WTC11 (cell line): Measurements from ENCODE around the gene ZCCHC14.

Experiments used
- FOXP1 ChIP-seq: sonication (generic); formaldehyde crosslinking; IDR thresholded peaks from 2 replicates; pipeline ENCODE4 v1.8.0; 2022; ENCODE audit warnings: missing genetic modification reagents, mild to moderate bottlenecking, moderate library complexity, borderline replicate concordance
- NR1H2 ChIP-seq: sonication (generic); formaldehyde crosslinking; IDR thresholded peaks from 2 replicates; pipeline ENCODE4 v1.9.0; 2021; ENCODE audit warnings: mild to moderate bottlenecking, moderate library complexity, missing genetic modification reagents
- NR2C2 ChIP-seq: sonication (generic); formaldehyde crosslinking; IDR thresholded peaks from 2 replicates; pipeline ENCODE4 v1.8.0; 2022; ENCODE audit warnings: mild to moderate bottlenecking, missing genetic modification reagents
- NR3C1 ChIP-seq: sonication (generic); formaldehyde crosslinking; conservative IDR thresholded peaks from 2 replicates; pipeline ENCODE4 v1.8.1; 2023; ENCODE audit warnings: low read depth, mild to moderate bottlenecking, missing genetic modification reagents
- TF ChIP-seq, protein P1 (sequence below): fragments of 200-600 bp; IDR thresholded peaks from 2 replicates; pipeline ENCODE4 v1.8.0; 2022; ENCODE audit warnings: antibody characterized with exemption

DNA sequence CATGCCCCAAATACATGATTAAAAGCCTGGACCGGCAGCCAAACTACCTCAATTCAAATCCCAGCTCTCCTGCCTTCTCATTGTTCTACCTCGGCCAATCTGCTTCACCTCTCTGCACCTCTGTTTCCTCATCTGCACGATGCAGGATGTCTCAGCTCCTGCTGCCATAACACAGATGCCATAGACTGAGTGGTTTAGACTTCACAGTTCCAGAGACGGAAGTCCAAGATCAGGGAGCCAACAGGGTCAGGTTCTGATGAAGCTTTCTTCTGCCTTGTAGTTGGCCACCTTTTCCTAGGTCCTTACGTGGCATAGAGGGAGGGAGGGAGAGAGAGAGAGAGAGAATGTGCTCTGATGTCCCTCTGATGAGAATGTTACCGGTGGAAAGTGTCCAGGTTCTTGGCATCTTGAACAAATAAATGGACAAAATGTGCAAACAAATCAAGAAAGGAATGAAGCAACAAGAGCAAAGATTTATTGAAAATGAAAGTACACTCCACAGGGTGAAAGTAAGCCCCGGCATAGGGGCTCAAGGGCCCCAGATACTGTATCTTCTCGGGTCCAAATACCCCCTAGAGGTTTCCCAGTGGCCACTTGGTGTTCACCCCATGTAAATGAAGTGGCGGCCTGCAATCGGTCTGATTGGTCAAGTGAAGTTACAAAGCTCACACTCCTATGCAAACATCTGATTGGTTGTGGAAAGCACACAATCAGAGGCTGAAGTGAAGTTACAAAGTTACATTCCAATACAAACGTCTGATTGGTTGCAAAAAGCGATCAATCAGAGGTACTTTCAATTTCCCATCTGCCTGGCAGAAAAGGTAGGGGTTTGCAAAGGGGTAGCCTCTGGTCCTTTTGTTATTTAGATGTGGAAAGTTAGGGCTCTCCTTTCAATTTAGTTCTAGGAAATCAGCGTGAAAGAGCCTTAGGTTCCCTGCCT lies 43.3 kb upstream of the ZCCHC14 start:
- TF ChIP-seq NR1H2 (CRISPR knock-in tag) (no peak), FOXP1 (CRISPR knock-in tag) (no peak), NR3C1 (CRISPR knock-in tag) (no peak), NR2C2 (CRISPR knock-in tag) (no peak)
- TF ChIP-seq, protein P1, sequence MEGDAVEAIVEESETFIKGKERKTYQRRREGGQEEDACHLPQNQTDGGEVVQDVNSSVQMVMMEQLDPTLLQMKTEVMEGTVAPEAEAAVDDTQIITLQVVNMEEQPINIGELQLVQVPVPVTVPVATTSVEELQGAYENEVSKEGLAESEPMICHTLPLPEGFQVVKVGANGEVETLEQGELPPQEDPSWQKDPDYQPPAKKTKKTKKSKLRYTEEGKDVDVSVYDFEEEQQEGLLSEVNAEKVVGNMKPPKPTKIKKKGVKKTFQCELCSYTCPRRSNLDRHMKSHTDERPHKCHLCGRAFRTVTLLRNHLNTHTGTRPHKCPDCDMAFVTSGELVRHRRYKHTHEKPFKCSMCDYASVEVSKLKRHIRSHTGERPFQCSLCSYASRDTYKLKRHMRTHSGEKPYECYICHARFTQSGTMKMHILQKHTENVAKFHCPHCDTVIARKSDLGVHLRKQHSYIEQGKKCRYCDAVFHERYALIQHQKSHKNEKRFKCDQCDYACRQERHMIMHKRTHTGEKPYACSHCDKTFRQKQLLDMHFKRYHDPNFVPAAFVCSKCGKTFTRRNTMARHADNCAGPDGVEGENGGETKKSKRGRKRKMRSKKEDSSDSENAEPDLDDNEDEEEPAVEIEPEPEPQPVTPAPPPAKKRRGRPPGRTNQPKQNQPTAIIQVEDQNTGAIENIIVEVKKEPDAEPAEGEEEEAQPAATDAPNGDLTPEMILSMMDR, result no peak
